ENCODE results near the gene NTN3. TPM values are rescaled to one million over a fixed set of nuclear protein-coding genes. Genes with fewer than 3 reads are reported as not detected.

NTN3 gene
- total RNA-seq = under 0.01 and 0.36 TPM in 2 replicates

GRCh38 chr16:2471016-2471652 lies at the start of gene NTN3:
Gene NTN3 (plus strand): TSS chr16:2471297. CDS start chr16:2471702, 405 bp downstream.
- peaks cover 10% of the 10 kb centered on the region for H4K20me1 ChIP-seq (ENCODE audit: insufficient read depth, low read length)
- no peaks in the 10 kb centered on the region for H3K9me3 ChIP-seq (ENCODE audit: low read depth, low read length)
- peak within 1 kb of the TSS; percentile 58 for H3K4me2 ChIP-seq (ENCODE audit: insufficient read depth, low read length)
- TF ChIP-seq, protein P1, sequence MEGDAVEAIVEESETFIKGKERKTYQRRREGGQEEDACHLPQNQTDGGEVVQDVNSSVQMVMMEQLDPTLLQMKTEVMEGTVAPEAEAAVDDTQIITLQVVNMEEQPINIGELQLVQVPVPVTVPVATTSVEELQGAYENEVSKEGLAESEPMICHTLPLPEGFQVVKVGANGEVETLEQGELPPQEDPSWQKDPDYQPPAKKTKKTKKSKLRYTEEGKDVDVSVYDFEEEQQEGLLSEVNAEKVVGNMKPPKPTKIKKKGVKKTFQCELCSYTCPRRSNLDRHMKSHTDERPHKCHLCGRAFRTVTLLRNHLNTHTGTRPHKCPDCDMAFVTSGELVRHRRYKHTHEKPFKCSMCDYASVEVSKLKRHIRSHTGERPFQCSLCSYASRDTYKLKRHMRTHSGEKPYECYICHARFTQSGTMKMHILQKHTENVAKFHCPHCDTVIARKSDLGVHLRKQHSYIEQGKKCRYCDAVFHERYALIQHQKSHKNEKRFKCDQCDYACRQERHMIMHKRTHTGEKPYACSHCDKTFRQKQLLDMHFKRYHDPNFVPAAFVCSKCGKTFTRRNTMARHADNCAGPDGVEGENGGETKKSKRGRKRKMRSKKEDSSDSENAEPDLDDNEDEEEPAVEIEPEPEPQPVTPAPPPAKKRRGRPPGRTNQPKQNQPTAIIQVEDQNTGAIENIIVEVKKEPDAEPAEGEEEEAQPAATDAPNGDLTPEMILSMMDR (IDR thresholded peaks at IDR 0.05; ENCODE audit: extremely low read depth, low read depth, low read length) = no peak
- H3K36me3 ChIP-seq (ENCODE audit: insufficient read depth, low read length) = no peaks in the 10 kb centered on the region
- peak within 1 kb of the TSS; percentile 50 for H3K4me3 ChIP-seq (ENCODE audit: insufficient read depth, low read length)
- peaks cover 8% of the 10 kb centered on the region for H3K79me2 ChIP-seq (ENCODE audit: insufficient read depth, low read length)
- DNase-seq (ENCODE audit: insufficient read length, low spot score, missing footprints) = peak; percentile 97
- H3K27ac ChIP-seq (ENCODE audit: low read depth, low read length) = no peak within 1 kb of the TSS
- H3K27me3 ChIP-seq (ENCODE audit: insufficient read depth, low read length) = no peaks in the 10 kb centered on the region
- peaks cover 17% of the 10 kb centered on the region for H3K4me1 ChIP-seq (ENCODE audit: insufficient read depth, low read length)
- H2AFZ ChIP-seq (ENCODE audit: low read length) = no peak within 1 kb of the TSS

DNA sequence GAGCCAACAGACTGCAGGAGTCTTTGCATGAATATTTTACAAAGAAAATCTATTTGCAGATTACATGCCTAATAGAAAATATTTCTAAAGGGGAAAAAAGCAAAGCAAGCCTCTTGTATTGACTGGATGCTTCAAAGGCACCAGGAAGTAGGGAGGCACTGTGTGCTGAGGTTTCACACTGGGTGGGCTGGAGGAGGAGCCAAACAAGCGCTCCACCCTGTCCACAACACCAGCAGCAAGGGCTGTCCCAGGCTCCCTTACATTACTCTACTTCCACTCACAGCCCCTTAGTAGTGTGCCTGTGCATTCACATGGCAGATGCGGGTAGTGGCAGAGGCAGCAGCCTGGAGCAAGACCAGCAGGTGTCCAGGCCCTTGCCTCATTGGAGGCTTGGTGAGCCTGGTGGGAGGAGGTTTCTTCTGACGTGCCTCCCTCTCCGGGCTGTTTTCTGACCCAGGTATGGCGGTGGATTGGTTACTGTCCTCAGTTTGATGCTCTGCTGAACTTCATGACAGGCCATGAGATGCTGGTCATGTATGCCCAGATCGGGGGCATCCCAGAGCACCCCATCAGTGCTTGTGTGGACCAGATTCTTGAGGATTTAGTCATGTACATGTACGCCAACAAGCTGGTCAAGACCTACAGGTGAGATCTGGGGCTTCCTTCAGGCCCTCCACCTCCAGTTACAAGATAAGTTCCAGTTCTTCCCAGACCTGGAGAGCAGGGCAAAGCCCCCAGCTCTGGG lies 48.8 kb upstream of the NTN3 start:
- no peak for DNase-seq (ENCODE audit: insufficient read length, low spot score, missing footprints)
- Histone ChIP-seq H3K79me2 (ENCODE audit: insufficient read depth, low read length) (no peaks in the 10 kb centered on the region), H3K27me3 (ENCODE audit: insufficient read depth, low read length) (peaks cover 12% of the 10 kb centered on the region), H3K27ac (ENCODE audit: low read depth, low read length) (no peak overlapping the region), H3K4me2 (ENCODE audit: insufficient read depth, low read length) (no peak overlapping the region), H3K36me3 (ENCODE audit: insufficient read depth, low read length) (no peaks in the 10 kb centered on the region), H4K20me1 (ENCODE audit: insufficient read depth, low read length) (no peaks in the 10 kb centered on the region), H3K4me1 (ENCODE audit: insufficient read depth, low read length) (no peaks in the 10 kb centered on the region), H3K4me3 (ENCODE audit: insufficient read depth, low read length) (no peak overlapping the region), H3K9me3 (ENCODE audit: low read depth, low read length) (no peaks in the 10 kb centered on the region), H2AFZ (ENCODE audit: low read length) (no peak overlapping the region)
- TF ChIP-seq, protein P1 (IDR thresholded peaks at IDR 0.05; ENCODE audit: extremely low read depth, low read depth, low read length) = no peak

GRCh38 chr16:2424061-2425007 lies 46.8 kb upstream of the NTN3 start:
- peaks cover 12% of the 10 kb centered on the region for H3K27me3 ChIP-seq (ENCODE audit: insufficient read depth, low read length)
- no peak overlapping the region for H3K27ac ChIP-seq (ENCODE audit: low read depth, low read length)
- no peaks in the 10 kb centered on the region for H3K36me3 ChIP-seq (ENCODE audit: insufficient read depth, low read length)
- H3K4me1 ChIP-seq (ENCODE audit: insufficient read depth, low read length) = no peaks in the 10 kb centered on the region
- H3K4me2 ChIP-seq (ENCODE audit: insufficient read depth, low read length) = no peak overlapping the region
- TF ChIP-seq, protein P1 (IDR thresholded peaks at IDR 0.05; ENCODE audit: extremely low read depth, low read depth, low read length) = no peak
- no peak overlapping the region for H3K4me3 ChIP-seq (ENCODE audit: insufficient read depth, low read length)
- no peaks in the 10 kb centered on the region for H4K20me1 ChIP-seq (ENCODE audit: insufficient read depth, low read length)
- no peak for DNase-seq (ENCODE audit: insufficient read length, low spot score, missing footprints)
- no peak overlapping the region for H2AFZ ChIP-seq (ENCODE audit: low read length)
- H3K79me2 ChIP-seq (ENCODE audit: insufficient read depth, low read length) = no peaks in the 10 kb centered on the region
- no peaks in the 10 kb centered on the region for H3K9me3 ChIP-seq (ENCODE audit: low read depth, low read length)
